Colonic mucosa (tissue), 4 donors: ENCODE results near the gene LDHD. TPM values are rescaled to one million over a fixed set of nuclear protein-coding genes. Genes with fewer than 3 reads are reported as not detected.
"Not testable (repeated sequence)": the region's sequence is repeated elsewhere in the genome, so short reads cannot be mapped to it uniquely, and the experiment has no call there.

ENCODE experiments used
- DNase-seq: peaks from one replicate; pipeline ENCODE4 v3.0.0-alpha.2; 2020
- H3K27ac ChIP-seq: fragments of 200-600 bp; one replicate; pipeline ENCODE4 v1.8.0; 2021
- H3K27me3 ChIP-seq: fragments of 200-600 bp; one replicate; pipeline ENCODE4 v1.8.0; 2021
- H3K36me3 ChIP-seq: fragments of 200-600 bp; one replicate; pipeline ENCODE4 v1.8.0; 2021
- H3K4me1 ChIP-seq: fragments of 200-600 bp; one replicate; pipeline ENCODE4 v1.8.0; 2021; ENCODE audit warnings: mild to moderate bottlenecking
- H3K4me3 ChIP-seq: fragments of 200-600 bp; one replicate; pipeline ENCODE4 v1.8.0; 2021
- H3K9ac ChIP-seq, 2 donors: one replicate each; pipeline ENCODE4 v1.7.0; 2013; ENCODE audit warnings: control low read depth in 2 of 2, low read depth in 2 of 2, low read length in 2 of 2
- H3K9me3 ChIP-seq: fragments of 200-600 bp; one replicate; pipeline ENCODE4 v1.8.0; 2021
- CTCF ChIP-seq: fragments of 200-600 bp; IDR thresholded peaks from one replicate; pipeline ENCODE4 v1.8.0; 2022; ENCODE audit warnings: antibody characterized with exemption, mild to moderate bottlenecking
- intact Hi-C: fragments of 100-400 bp; cut with DNase I; formaldehyde crosslinking; loops from one replicate; pipeline ENCODE4 v1.14.1; 2022
- total RNA-seq, 2 donors: library from RNA; stranded (reverse); fragmentation: NEBNext Ultra II Directional in 1 of 2; extraction: Animal tissue kit (Norgen Biotek cat#: 25700) in 1 of 2; gene quantifications; one replicate each; pipeline ENCODE4 v1.2.1, GENCODE V29; 2021
- donor health status: healthy.
- donor health status: DM: no; HTN: no; CAD: no.
- donor health status: DM: no; HTN: no; CAD: no.

The LDHD gene
- total RNA-seq, 2 donors from 2014 or later: 31.4 to 105 TPM

GRCh38 chr16:75130150-75130771 is 13.7 kb upstream of the LDHD start:
- Histone ChIP-seq H3K4me3 (no peak overlapping the region), H3K9me3 (no peaks in the 10 kb centered on the region), H3K36me3 (no peaks in the 10 kb centered on the region), H3K27ac (no peak overlapping the region), H3K4me1 (no peaks in the 10 kb centered on the region), H3K27me3 (no peaks in the 10 kb centered on the region), H3K9ac (no peak overlapping the region)
- intact Hi-C loops: no loop called here
- no peak for TF ChIP-seq CTCF
- DNase-seq: no peak

- H3K9ac ChIP-seq, H3K4me3 ChIP-seq, H3K4me1 ChIP-seq, H3K36me3 ChIP-seq, DNase-seq, intact Hi-C loops, H3K9me3 ChIP-seq, H3K27me3 ChIP-seq, H3K27ac ChIP-seq: not testable (repeated sequence)
Observed at GRCh38 chr16:75129421-75130149, 13.0 kb upstream of the LDHD start.

- no peaks in the 10 kb centered on the region for H3K36me3 ChIP-seq
- TF ChIP-seq CTCF: no peak
- no peak overlapping the region for H3K4me3 ChIP-seq
- H3K9me3 ChIP-seq: no peaks in the 10 kb centered on the region
- intact Hi-C loops: no loop called here
- no peaks in the 10 kb centered on the region for H3K27me3 ChIP-seq
- H3K27ac ChIP-seq: no peak overlapping the region
- DNase-seq: no peak
- no peaks in the 10 kb centered on the region for H3K4me1 ChIP-seq
- no peak overlapping the region for H3K9ac ChIP-seq
Observed at GRCh38 chr16:75127713-75128415, 11.3 kb upstream of the LDHD start.

GRCh38 chr16:75122609-75123008 is 6.0 kb upstream of the LDHD start:
- intact Hi-C loops: no loop called here
- H3K27ac ChIP-seq: no peak overlapping the region
- H3K4me1 ChIP-seq: no peaks in the 10 kb centered on the region
- no peaks in the 10 kb centered on the region for H3K9me3 ChIP-seq
- H3K4me3 ChIP-seq: no peak overlapping the region
- H3K9ac ChIP-seq: no peak overlapping the region
- no peak for TF ChIP-seq CTCF
- H3K36me3 ChIP-seq: no peaks in the 10 kb centered on the region
- no peak for DNase-seq
- H3K27me3 ChIP-seq: no peaks in the 10 kb centered on the region

- Histone ChIP-seq H3K36me3 (no peaks in the 10 kb centered on the region), H3K27me3 (no peaks in the 10 kb centered on the region), H3K9ac (no peak overlapping the region), H3K27ac (no peak overlapping the region), H3K4me1 (no peaks in the 10 kb centered on the region), H3K9me3 (no peaks in the 10 kb centered on the region), H3K4me3 (no peak overlapping the region)
- intact Hi-C loops: no loop called here
- TF ChIP-seq CTCF: no peak
- DNase-seq: no peak
Observed at GRCh38 chr16:75121949-75122568, 5.5 kb upstream of the LDHD start.
